Brain pericyte (primary cell): ENCODE results near the gene GAN.
"Not testable (repeated sequence)": the region's sequence is repeated elsewhere in the genome, so short reads cannot be mapped to it uniquely, and the experiment has no call there.

ENCODE experiments used
- DNase-seq: peaks from one replicate; pipeline ENCODE4 v3.0.0-alpha.2; 2012; ENCODE audit warnings: low read depth, low spot score

GAN gene

GRCh38 chr16:81307770-81308169 lies 7.0 kb upstream of the GAN start:
- no peak for DNase-seq

GRCh38 chr16:81310045-81310644 lies 4.6 kb upstream of the GAN start:
- DNase-seq: no peak

- DNase-seq: no peak
These were observed 3.0 kb upstream of the GAN start for GRCh38 chr16:81311762-81312161.

- no peak for DNase-seq
These were observed 810 bp upstream of the GAN start for GRCh38 chr16:81313701-81314602.

- no peak for DNase-seq
These were observed 761 bp downstream of the GAN start for GRCh38 chr16:81315271-81316175.

GRCh38 chr16:81316176-81316496 lies 1.4 kb downstream of the GAN start:
- DNase-seq: no peak

- DNase-seq: no peak
These were observed 3.9 kb downstream of the GAN start for GRCh38 chr16:81318711-81319110.

GRCh38 chr16:81319221-81319912 lies 4.6 kb downstream of the GAN start:
- no peak for DNase-seq

GRCh38 chr16:81321039-81321438 lies 6.3 kb downstream of the GAN start:
- no peak for DNase-seq

GRCh38 chr16:81321536-81321935 lies 6.8 kb downstream of the GAN start:
- DNase-seq: no peak

GRCh38 chr16:81324808-81325207 lies 10.0 kb downstream of the GAN start:
- no peak for DNase-seq

- DNase-seq: no peak
These were observed 12.2 kb downstream of the GAN start for GRCh38 chr16:81327011-81327410.

GRCh38 chr16:81327447-81328196 lies 12.9 kb downstream of the GAN start:
- no peak for DNase-seq

- DNase-seq: no peak
These were observed 15.2 kb downstream of the GAN start for GRCh38 chr16:81329947-81330346.

- DNase-seq: no peak
These were observed 18.6 kb downstream of the GAN start for GRCh38 chr16:81333356-81333755.

GRCh38 chr16:81335669-81336068 lies 20.9 kb downstream of the GAN start:
- no peak for DNase-seq

- DNase-seq: no peak
These were observed 22.3 kb downstream of the GAN start for GRCh38 chr16:81337097-81337496.

GRCh38 chr16:81345172-81345571 lies 30.4 kb downstream of the GAN start:
- DNase-seq: not testable (repeated sequence)

- no peak for DNase-seq
These were observed 32.7 kb downstream of the GAN start for GRCh38 chr16:81347425-81347824.

GRCh38 chr16:81349608-81350305 lies 35.0 kb downstream of the GAN start:
- DNase-seq: no peak

- no peak for DNase-seq
These were observed 35.5 kb downstream of the GAN start for GRCh38 chr16:81350306-81350615.
